Kidney (tissue), 14 donors: ENCODE results near the gene SOX13. TPM values are rescaled to one million over a fixed set of nuclear protein-coding genes. Genes with fewer than 3 reads are reported as not detected.
A peak's percentile ranks its signal among the peaks of the same experiment; 100 is the strongest.

ENCODE experiments used
- DNase-seq, 5 donors: peaks; one replicate each; pipeline ENCODE4 v3.0.0-alpha.2; 2013 to 2020
- FAIRE-seq: peaks from 2 replicates; lab custom pipeline; 2012; peaks lifted over from hg19 to GRCh38; lab: Jason Lieb, UNC
- H3K27ac ChIP-seq, 2 donors: one replicate each; pipeline ENCODE4 v1.7.0; 2013; ENCODE audit warnings: low read depth in 2 of 2, low read length in 2 of 2, inconsistent platforms in 1 of 2
- H3K27me3 ChIP-seq: one replicate; pipeline ENCODE4 v1.7.1; 2013; ENCODE audit warnings: low read length, inconsistent platforms; ENCODE audit not compliant: control insufficient read depth, insufficient read depth
- H3K36me3 ChIP-seq, 3 donors: one replicate each; pipeline versions ENCODE4 v1.7.0 to v1.7.1; 2013; ENCODE audit warnings: low read length in 3 of 3, control low read depth in 1 of 3, inconsistent platforms in 1 of 3; ENCODE audit not compliant: insufficient read depth in 3 of 3, control insufficient read depth in 2 of 3
- H3K4me1 ChIP-seq, 3 donors: one replicate each; pipeline versions ENCODE4 v1.7.0 to v1.7.1; 2013; ENCODE audit warnings: low read length in 3 of 3, inconsistent platforms in 1 of 3, low read depth in 1 of 3; ENCODE audit not compliant: control insufficient read depth in 2 of 3, insufficient read depth in 2 of 3
- H3K4me3 ChIP-seq, 3 donors: one replicate each; pipeline versions ENCODE4 v1.7.0 to v1.8.1; 2013; ENCODE audit warnings: low read length in 3 of 3, control low read depth in 1 of 3, inconsistent platforms in 1 of 3
- H3K9ac ChIP-seq, 3 donors: one replicate each; pipeline versions ENCODE4 v1.7.0 to v1.7.1; 2013; ENCODE audit warnings: low read length in 3 of 3, control low read depth in 1 of 3, inconsistent platforms in 1 of 3
- H3K9me3 ChIP-seq, 3 donors: one replicate each; pipeline versions ENCODE4 v1.7.0 to v1.7.1; 2013; ENCODE audit warnings: low read length in 3 of 3, control low read depth in 1 of 3, inconsistent platforms in 1 of 3; ENCODE audit not compliant: control insufficient read depth in 2 of 3, insufficient read depth in 1 of 3
- intact Hi-C: fragments of 100-400 bp; cut with DNase I; formaldehyde crosslinking; loops from one replicate; pipeline ENCODE4 v1.11.1; 2022
- polyA plus RNA-seq: library from polyadenylated mRNA; stranded (reverse); fragments of 350-450 nt; fragmentation: Illumina TruSeq; extraction: RNeasy Lipid Tissue Mini Kit (QIAGEN cat#74804); gene quantifications from one replicate; pipeline ENCODE4 v1.2.3, GENCODE V29; 2014; ENCODE audit warnings: low read depth, low replicate concordance; ENCODE audit not compliant: insufficient read depth
- total RNA-seq: library from RNA; stranded (reverse); fragmentation: NEBNext Ultra II Directional; extraction: Animal tissue kit (Norgen Biotek cat#: 25700); gene quantifications from one replicate; pipeline ENCODE4 v1.2.1, GENCODE V29; 2021
- TF ChIP-seq, protein P1 (sequence below): IDR thresholded peaks from 3 replicates; pipeline ENCODE4 v1.5.1; 2012; ENCODE audit warnings: mild to moderate bottlenecking, moderate library complexity, borderline replicate concordance; ENCODE audit not compliant: insufficient read depth; ENCODE audit errors: extremely low read depth
- donor health status: control.
- donor health status: control.
- donor health status: control.
- donor health status: control.
- donor health status: control.
- donor health status: DM: yes; HTN: yes; CAD: no.
- donor health status: Normal renal cell carcinoma (clear cell type).

Gene SOX13
- total and polyA plus RNA-seq, 2 donors from 2014 or later, result 23.9 to 55.2 TPM

DNA sequence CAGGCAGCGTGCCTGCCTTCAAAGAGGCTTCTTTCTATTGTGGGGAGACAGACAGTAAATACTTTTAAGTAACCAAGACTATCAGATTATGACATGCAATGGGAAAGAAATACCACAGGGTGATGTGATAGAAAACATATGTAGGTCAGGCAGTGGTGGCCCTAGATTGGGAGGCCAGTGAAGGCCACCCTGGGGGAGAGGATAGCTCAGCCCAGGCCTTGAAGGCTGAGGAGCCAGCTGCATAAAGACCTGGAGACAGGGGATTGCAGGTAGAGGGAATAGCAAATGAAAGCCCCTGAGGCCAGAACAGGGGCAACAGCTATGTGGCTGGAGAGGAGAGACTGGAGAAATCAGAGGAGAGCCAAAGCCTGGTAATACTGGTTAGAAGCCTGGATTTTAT, 4.0 kb downstream of the SOX13 start:
- intact Hi-C loops, result no loop called here
- H3K27me3 ChIP-seq, result no peaks in the 10 kb centered on the region
- TF ChIP-seq, protein P1, sequence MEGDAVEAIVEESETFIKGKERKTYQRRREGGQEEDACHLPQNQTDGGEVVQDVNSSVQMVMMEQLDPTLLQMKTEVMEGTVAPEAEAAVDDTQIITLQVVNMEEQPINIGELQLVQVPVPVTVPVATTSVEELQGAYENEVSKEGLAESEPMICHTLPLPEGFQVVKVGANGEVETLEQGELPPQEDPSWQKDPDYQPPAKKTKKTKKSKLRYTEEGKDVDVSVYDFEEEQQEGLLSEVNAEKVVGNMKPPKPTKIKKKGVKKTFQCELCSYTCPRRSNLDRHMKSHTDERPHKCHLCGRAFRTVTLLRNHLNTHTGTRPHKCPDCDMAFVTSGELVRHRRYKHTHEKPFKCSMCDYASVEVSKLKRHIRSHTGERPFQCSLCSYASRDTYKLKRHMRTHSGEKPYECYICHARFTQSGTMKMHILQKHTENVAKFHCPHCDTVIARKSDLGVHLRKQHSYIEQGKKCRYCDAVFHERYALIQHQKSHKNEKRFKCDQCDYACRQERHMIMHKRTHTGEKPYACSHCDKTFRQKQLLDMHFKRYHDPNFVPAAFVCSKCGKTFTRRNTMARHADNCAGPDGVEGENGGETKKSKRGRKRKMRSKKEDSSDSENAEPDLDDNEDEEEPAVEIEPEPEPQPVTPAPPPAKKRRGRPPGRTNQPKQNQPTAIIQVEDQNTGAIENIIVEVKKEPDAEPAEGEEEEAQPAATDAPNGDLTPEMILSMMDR, result no peak
- peak overlapping the region in 1 of 2 donors; percentile 49 for H3K27ac ChIP-seq
- H3K4me1 ChIP-seq, result peaks cover 0 to 38% (median 34%) of the 10 kb centered on the region in 3 donors
- FAIRE-seq (no peak), DNase-seq (no peak)
- no peaks in the 10 kb centered on the region for H3K9me3 ChIP-seq
- H3K9ac ChIP-seq, result peak overlapping the region in 1 of 3 donors; percentile 36
- peak overlapping the region in 1 of 3 donors; percentile 95 for H3K4me3 ChIP-seq
- H3K36me3 ChIP-seq, result no peaks in the 10 kb centered on the region

DNA sequence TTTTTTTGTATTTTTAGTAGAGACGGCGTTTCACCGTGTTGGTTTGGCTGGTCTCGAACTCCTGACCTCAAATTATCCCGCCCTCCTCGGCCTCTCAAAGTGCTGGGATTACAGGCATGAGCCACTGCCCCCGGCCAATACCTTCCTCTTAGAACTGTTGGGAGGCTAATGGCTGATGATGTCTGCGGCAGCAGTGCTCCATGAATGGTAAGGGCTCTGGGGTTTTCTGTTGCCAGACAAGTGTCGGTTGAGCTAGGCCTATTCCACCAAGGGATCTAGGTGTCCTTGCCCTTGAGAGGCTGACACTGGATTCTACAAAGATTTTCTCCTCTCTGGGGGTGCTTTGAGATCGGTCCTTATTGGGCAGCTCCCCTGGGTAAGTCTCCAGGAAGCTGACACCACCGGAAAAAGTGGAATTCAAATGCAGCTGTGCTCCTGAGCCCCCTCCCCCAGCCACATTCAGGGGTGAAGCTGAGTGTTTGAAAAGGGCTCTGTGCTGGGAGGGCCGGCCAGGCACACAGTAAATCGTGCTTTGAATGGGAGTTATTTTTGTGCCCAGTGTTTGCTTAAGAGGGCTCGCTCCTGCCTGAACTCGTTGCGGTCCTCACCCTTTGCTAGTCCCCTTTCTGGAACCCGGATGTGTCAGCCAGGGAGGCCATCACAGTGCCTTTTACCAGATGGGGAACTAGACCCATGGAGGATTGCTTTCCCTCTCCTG, 5.2 kb downstream of the SOX13 start:
- Histone ChIP-seq H3K36me3 (no peaks in the 10 kb centered on the region), H3K9ac (peak overlapping the region in 1 of 3 donors; percentile 56), H3K27ac (peak overlapping the region; percentile 49 to 87), H3K9me3 (no peaks in the 10 kb centered on the region), H3K27me3 (no peaks in the 10 kb centered on the region), H3K4me3 (peak overlapping the region in 1 of 3 donors; percentile 28), H3K4me1 (peaks cover 0 to 50% (median 45%) of the 10 kb centered on the region in 3 donors)
- intact Hi-C loops, result no loop called here
- FAIRE-seq (no peak), DNase-seq (peak in 3 of 5 donors; percentile 62 to 77 (median 64))
- TF ChIP-seq, protein P1, result no peak

DNA sequence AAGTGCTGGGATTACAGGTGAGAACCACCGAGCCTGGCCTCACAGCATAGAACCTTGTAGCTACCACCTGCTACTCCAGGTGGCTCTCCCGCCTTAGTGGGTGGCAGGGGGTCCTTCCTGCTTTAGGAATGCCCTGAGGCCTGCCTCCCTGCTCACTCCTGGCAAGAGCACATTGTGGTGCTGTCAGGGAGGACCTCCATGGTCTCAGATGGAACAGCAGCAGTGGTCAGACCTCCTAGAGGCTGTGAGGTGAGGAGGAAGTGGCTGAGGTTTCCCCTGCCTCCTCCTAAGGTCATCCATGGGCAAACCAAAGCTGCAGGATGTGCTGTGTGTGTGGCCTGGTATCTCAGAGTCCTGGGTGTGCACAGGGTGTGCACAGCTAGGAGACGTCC, 6.7 kb downstream of the SOX13 start:
- intact Hi-C loops, result no loop called here
- H3K9me3 ChIP-seq, result no peaks in the 10 kb centered on the region
- TF ChIP-seq, protein P1, result no peak
- no peaks in the 10 kb centered on the region for H3K36me3 ChIP-seq
- peaks cover 4 to 65% (median 59%) of the 10 kb centered on the region in 3 donors for H3K4me1 ChIP-seq
- peak overlapping the region; percentile 83 to 87 for H3K27ac ChIP-seq
- H3K9ac ChIP-seq, result peak overlapping the region in 1 of 3 donors; percentile 42
- no peak for FAIRE-seq
- no peak for DNase-seq
- peak overlapping the region in 1 of 3 donors; percentile 43 for H3K4me3 ChIP-seq
- no peaks in the 10 kb centered on the region for H3K27me3 ChIP-seq
